C4-2B (cell line): ENCODE results near the gene SPECC1L.
"Not testable (repeated sequence)": the region's sequence is repeated elsewhere in the genome, so short reads cannot be mapped to it uniquely, and the experiment has no call there.

ENCODE experiments used
- CTCF ChIP-seq: fragments of 450-650 bp; conservative IDR thresholded peaks from 2 replicates; pipeline ENCODE4 v1.5.1; 2017; ENCODE audit warnings: mild to moderate bottlenecking
- ZFX ChIP-seq: fragments of 450-650 bp; IDR thresholded peaks from 2 replicates; pipeline ENCODE4 v1.6.1; 2017

GRCh38 chr22:24264329-24264896 is 6.2 kb upstream of the SPECC1L start:
- TF ChIP-seq CTCF, ZFX: not testable (repeated sequence)
